PC-3 (cell line): ENCODE results near the gene NAGS. TPM values are rescaled to one million over a fixed set of nuclear protein-coding genes. Genes with fewer than 3 reads are reported as not detected.

Source experiments
- ATAC-seq: fragments of 200-7000 bp; cut with Tn5 transposase; 2 replicates; pipeline ENCODE4 v1.9.1; 2020; ENCODE audit warnings: mild to moderate bottlenecking, moderate library complexity
- BruUV-seq: library from RNA; stranded (reverse); fragments of 400-500 nt; replicated peaks from 2 replicates; lab custom pipeline; 2021; lab: Mats Ljungman, UMichigan
- CTCF ChIA-PET: fragments of 300-600 bp; sonication (Branson Sonifier 250); formaldehyde crosslinking; loops from one replicate; lab custom pipeline; 2022; ENCODE audit warnings: antibody characterized with exemption; lab: Charles Lee
- POLR2A ChIA-PET: fragments of 300-600 bp; sonication (Branson Sonifier 250); formaldehyde crosslinking; loops from one replicate; lab custom pipeline; 2022; ENCODE audit warnings: antibody characterized with exemption; ENCODE audit not compliant: unreplicated experiment; lab: Charles Lee
- DNase-seq: peaks from one replicate; pipeline ENCODE4 v3.0.0-alpha.2; 2015
- H2AFZ ChIP-seq: fragments of 300-600 bp; sonication (generic); 2 replicates; pipeline ENCODE4 v1.6.0; 2016; ENCODE audit warnings: antibody characterized with exemption, low read length
- H3F3A ChIP-seq: fragments of 300-600 bp; sonication (generic); one replicate; pipeline ENCODE4 v1.6.0; 2017; ENCODE audit warnings: antibody characterized with exemption, low read length, control low read depth, mild to moderate bottlenecking; ENCODE audit not compliant: unreplicated experiment
- H3K27ac ChIP-seq: fragments of 300-600 bp; sonication (generic); 2 replicates; pipeline ENCODE4 v1.5.1; 2016; ENCODE audit warnings: mild to moderate bottlenecking, low read length
- H3K27me3 ChIP-seq: fragments of 300-600 bp; sonication (generic); 2 replicates; pipeline ENCODE4 v1.6.1; 2016; ENCODE audit warnings: low read length, mixed read lengths
- H3K36me3 ChIP-seq: fragments of 300-600 bp; sonication (generic); 2 replicates; pipeline ENCODE4 v1.6.1; 2016; ENCODE audit warnings: low read depth, mixed run types, low read length, mixed read lengths
- H3K4me1 ChIP-seq: fragments of 300-600 bp; sonication (generic); 2 replicates; pipeline ENCODE4 v1.5.1; 2016; ENCODE audit warnings: low read length; ENCODE audit not compliant: insufficient read depth
- H3K4me2 ChIP-seq: fragments of 300-600 bp; sonication (generic); 2 replicates; pipeline ENCODE4 v1.6.0; 2016; ENCODE audit warnings: low read length
- H3K4me3 ChIP-seq: fragments of 300-600 bp; sonication (generic); 2 replicates; pipeline ENCODE4 v1.5.1; 2016; ENCODE audit warnings: mild to moderate bottlenecking, low read length, mixed read lengths
- H3K79me2 ChIP-seq: fragments of 300-600 bp; sonication (generic); 2 replicates; pipeline ENCODE4 v1.6.1; 2017; ENCODE audit warnings: low read length, mixed read lengths
- H3K9ac ChIP-seq: fragments of 300-600 bp; sonication (generic); 2 replicates; pipeline ENCODE4 v1.6.0; 2016; ENCODE audit warnings: mild to moderate bottlenecking, low read length
- H3K9me2 ChIP-seq: fragments of 300-600 bp; sonication (generic); replicated peaks from 2 replicates; pipeline ENCODE4 v1.6.1; 2016; ENCODE audit warnings: mixed run types, low read length, mixed read lengths
- H3K9me3 ChIP-seq: fragments of 300-600 bp; sonication (generic); 2 replicates; pipeline ENCODE4 v1.6.1; 2016; ENCODE audit warnings: low read length, mixed read lengths
- H4K20me1 ChIP-seq: fragments of 300-600 bp; sonication (generic); 2 replicates; pipeline ENCODE4 v1.6.1; 2016; ENCODE audit warnings: low read length, mixed read lengths
- EZH2 ChIP-seq: fragments of 300-600 bp; sonication (generic); IDR thresholded peaks from one replicate; pipeline ENCODE4 v1.6.1; 2017; ENCODE audit warnings: antibody characterized with exemption, mild to moderate bottlenecking, low read length; ENCODE audit not compliant: unreplicated experiment
- EZH2phosphoT487 ChIP-seq: fragments of 300-600 bp; sonication (generic); IDR thresholded peaks from 2 replicates; pipeline ENCODE4 v1.6.1; 2018; ENCODE audit warnings: mild to moderate bottlenecking, antibody characterized with exemption, low read length, borderline replicate concordance
- intact Hi-C: fragments of 100-400 bp; cut with micrococcal nuclease; formaldehyde crosslinking; loops from 2 replicates; pipeline ENCODE4 v1.9.0; 2023
- total RNA-seq: library from RNA; depleted of rRNA; stranded (reverse); fragments of >200 nt; gene quantifications from 2 replicates; pipeline ENCODE4 v1.2.3, GENCODE V29; 2014
- TF ChIP-seq, protein P1 (sequence below): fragments of 300-600 bp; sonication (generic); conservative IDR thresholded peaks from 2 replicates; pipeline ENCODE4 v1.5.1; 2017; ENCODE audit warnings: antibody characterized with exemption, low read depth, mild to moderate bottlenecking, low read length

NAGS gene
- total RNA-seq, 1 experiment from 2014 or later = 13.5 TPM

DNA sequence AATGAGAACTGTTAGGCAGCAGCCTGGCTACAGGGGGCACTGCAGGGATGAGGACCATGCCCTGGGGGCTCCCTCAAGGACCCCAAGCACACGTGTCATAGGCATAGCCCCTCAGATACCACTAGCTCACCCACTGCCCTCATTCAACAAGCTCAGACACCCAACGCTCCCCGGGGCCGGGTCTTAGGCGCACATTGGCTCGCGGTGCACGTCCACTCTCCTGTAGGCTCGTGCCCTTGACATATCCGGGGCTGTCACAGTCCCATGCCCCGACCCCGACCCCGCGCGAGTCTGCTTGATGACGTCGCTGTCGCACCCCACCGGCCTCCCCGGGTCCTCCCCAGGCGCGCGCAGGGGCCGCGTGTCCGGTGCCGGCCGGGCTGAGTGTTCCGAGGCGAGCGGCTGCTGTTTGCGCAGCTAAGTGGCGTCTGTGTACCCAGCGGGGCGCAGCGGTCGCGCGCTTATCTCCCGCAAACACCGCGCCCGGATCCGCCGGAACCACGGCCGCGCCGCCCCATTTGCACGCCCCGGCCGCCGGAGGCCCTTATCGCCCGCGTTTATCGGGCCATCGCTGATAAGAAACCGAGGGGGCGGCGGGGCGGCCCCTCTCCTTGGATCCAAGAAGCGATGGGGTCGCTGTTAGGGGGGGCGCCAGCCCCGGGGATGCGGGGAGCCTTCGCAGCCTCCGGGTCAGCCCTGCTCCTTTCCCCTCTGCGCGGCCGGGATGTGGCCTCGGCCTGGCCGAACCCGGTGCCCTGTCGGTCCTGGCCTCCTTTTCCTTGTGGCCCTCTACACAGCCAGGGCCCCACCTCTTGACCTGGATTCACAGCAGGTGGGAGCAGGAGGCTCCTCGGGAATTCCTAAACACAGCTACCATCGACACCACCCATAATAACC, 20.7 kb upstream of the NAGS start:
- H3K9ac ChIP-seq = no peak overlapping the region
- DNase-seq = no peak
- CTCF ChIA-PET = no interaction called here

GRCh38 chr17:43984521-43984920, 19.9 kb upstream of the NAGS start:
- Histone ChIP-seq H3K27ac (no peak overlapping the region), H3K9me3 (no peaks in the 10 kb centered on the region), H3K36me3 (no peaks in the 10 kb centered on the region), H3K27me3 (peaks cover 45% of the 10 kb centered on the region), H3K4me1 (no peaks in the 10 kb centered on the region), H3F3A (no peaks in the 10 kb centered on the region), H2AFZ (no peak overlapping the region), H3K9me2 (no peaks in the 10 kb centered on the region), H3K79me2 (no peaks in the 10 kb centered on the region), H4K20me1 (no peaks in the 10 kb centered on the region), H3K4me2 (no peak overlapping the region), H3K4me3 (no peak overlapping the region), H3K9ac (no peak overlapping the region)
- CTCF ChIA-PET = no interaction called here
- no peak for DNase-seq
- no peak for ATAC-seq
- no peak for TF ChIP-seq EZH2phosphoT487
- TF ChIP-seq, protein P1, sequence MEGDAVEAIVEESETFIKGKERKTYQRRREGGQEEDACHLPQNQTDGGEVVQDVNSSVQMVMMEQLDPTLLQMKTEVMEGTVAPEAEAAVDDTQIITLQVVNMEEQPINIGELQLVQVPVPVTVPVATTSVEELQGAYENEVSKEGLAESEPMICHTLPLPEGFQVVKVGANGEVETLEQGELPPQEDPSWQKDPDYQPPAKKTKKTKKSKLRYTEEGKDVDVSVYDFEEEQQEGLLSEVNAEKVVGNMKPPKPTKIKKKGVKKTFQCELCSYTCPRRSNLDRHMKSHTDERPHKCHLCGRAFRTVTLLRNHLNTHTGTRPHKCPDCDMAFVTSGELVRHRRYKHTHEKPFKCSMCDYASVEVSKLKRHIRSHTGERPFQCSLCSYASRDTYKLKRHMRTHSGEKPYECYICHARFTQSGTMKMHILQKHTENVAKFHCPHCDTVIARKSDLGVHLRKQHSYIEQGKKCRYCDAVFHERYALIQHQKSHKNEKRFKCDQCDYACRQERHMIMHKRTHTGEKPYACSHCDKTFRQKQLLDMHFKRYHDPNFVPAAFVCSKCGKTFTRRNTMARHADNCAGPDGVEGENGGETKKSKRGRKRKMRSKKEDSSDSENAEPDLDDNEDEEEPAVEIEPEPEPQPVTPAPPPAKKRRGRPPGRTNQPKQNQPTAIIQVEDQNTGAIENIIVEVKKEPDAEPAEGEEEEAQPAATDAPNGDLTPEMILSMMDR = no peak
- no TSS peak for BruUV-seq
- intact Hi-C loops = no loop called here
- POLR2A ChIA-PET = no interaction called here

More for the DNA sequence above, 20.7 kb upstream of the NAGS start:
- H2AFZ ChIP-seq = peak overlapping the region; percentile 37; the same call in 1 of the 2 replicates
- peak overlapping the region; percentile 40 for H3K4me3 ChIP-seq
- H3K9me2 ChIP-seq = no peaks in the 10 kb centered on the region
- H3K27me3 ChIP-seq = peaks cover 51% of the 10 kb centered on the region
- H4K20me1 ChIP-seq = no peaks in the 10 kb centered on the region
- ATAC-seq = no peak; the same call in 1 of the 2 replicates
- H3F3A ChIP-seq = no peaks in the 10 kb centered on the region
- no peaks in the 10 kb centered on the region for H3K9me3 ChIP-seq
- no TSS peak for BruUV-seq
- H3K36me3 ChIP-seq = no peaks in the 10 kb centered on the region
- TF ChIP-seq, protein P1 = peak; percentile 46
- TF ChIP-seq EZH2phosphoT487 = peak; percentile 46; the same call in 1 of the 2 replicates
- TF ChIP-seq EZH2 = peak; percentile 72
- peak overlapping the region; percentile 51 for H3K4me2 ChIP-seq
- intact Hi-C loops = no loop called here
- H3K27ac ChIP-seq = no peak overlapping the region
- POLR2A ChIA-PET = no interaction called here
- H3K79me2 ChIP-seq = no peaks in the 10 kb centered on the region
- no peaks in the 10 kb centered on the region for H3K4me1 ChIP-seq
